ENCODE results near the gene SLK.

- TF ChIP-seq MAZ (IDR thresholded peaks at IDR 0.05; ENCODE audit: borderline replicate concordance, low read depth, low read length) (no peak), SMC3 (IDR thresholded peaks at IDR 0.05; ENCODE audit: low read depth, low read length) (no peak), CHD1 (IDR thresholded peaks at IDR 0.05; ENCODE audit: low read depth, low read length) (no peak), RFX5 (IDR thresholded peaks at IDR 0.05; ENCODE audit: low read depth, low read length) (no peak), CTCF (conservative IDR thresholded peaks at IDR 0.05; ENCODE audit: low read depth, low read length) (no peak), POLR2A (IDR thresholded peaks at IDR 0.05; ENCODE audit: low read depth, low read length) (no peak), USF2 (IDR thresholded peaks at IDR 0.05; ENCODE audit: low read depth, low read length) (no peak), MAFK (IDR thresholded peaks at IDR 0.05; ENCODE audit: low read depth, low read length) (no peak), NFE2L2 (IDR thresholded peaks at IDR 0.05; ENCODE audit: low read depth, low read length) (no peak)
Observed at GRCh38 chr10:103975169-103975568, 8.2 kb downstream of the SLK start.

Data from IMR-90 (cell line).